Measurements from ENCODE around the gene PCP2.

The PCP2 gene

DNA sequence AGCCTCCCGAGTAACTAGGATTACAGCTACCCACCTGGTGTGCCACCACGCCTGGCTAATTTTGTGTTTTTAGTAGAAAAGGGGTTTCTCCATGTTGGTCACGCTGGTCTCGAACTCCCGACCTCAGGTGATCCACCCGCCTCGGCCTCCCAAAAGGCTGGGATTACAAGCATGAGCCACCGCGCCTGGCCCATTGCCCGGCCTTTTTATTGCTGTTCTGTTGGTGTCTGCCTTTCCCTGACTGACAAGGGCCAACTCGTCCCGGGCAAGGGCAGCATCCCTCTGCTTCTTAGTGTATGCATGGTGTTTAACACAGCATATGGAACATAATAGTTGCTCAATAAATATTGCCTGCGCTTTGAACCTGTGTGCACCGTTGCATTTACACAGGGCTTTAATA lies 29.1 kb upstream of the PCP2 start:
- FAIRE-seq: no peak
- DNase-seq (ENCODE audit: insufficient read length, low spot score): no peak
- TF ChIP-seq POU2F2 (IDR thresholded peaks at IDR 0.05; ENCODE audit: low read depth, low read length) (no peak), PAX5 (IDR thresholded peaks at IDR 0.05; ENCODE audit: insufficient read depth, low read length, severe bottlenecking) (no peak), POLR2A (IDR thresholded peaks at IDR 0.05; ENCODE audit: low read depth, low read length) (no peak), TAF1 (IDR thresholded peaks at IDR 0.05; ENCODE audit: low read depth, low read length) (no peak), SPI1 (IDR thresholded peaks at IDR 0.05; ENCODE audit: low read depth, low read length) (no peak), POLR2AphosphoS5 (IDR thresholded peaks at IDR 0.05; ENCODE audit: low read depth, low read length) (no peak)

DNA sequence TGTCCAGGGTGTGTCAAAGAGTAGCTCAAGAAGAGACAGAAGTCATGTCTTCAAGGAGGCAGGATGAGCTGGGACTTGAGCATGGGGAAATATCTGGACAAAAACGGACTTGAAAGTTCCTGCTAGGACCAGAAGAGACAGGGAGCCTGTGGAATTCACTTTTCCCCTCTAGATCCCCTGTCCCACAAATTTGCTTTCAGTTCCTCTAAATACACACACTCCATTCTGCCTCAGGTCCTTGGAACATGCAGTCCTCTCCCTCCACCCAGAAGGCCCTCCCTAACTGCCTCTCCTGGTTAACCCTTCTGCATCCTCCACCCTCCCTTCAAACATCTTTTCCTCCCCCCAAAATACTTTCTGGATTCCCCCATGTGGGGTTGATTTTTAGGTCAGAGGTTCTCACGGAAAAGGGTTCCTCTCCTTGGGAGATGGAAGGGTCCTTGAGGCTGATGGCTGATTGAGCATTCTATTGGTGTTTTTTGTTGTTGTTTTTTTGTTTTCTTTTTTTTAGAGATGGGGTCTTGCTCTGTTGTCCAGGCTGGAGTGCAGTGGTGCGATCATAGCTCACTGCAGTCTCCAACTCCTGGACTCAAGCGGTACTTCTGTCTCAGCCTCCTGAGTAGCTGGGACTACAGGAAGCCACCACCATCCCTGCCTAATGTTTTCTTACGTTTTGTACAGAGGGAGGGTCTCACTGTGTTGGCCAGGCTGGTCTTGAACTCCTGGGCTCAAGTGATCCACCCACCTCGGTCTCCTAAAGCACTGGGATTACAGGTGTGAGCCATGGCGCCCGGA lies 28.4 kb upstream of the PCP2 start:
- no peak for FAIRE-seq
- TF ChIP-seq SPI1 (IDR thresholded peaks at IDR 0.05; ENCODE audit: low read depth, low read length) (peak; percentile 56), POLR2A (IDR thresholded peaks at IDR 0.05; ENCODE audit: low read depth, low read length) (no peak)
- no peak for DNase-seq (ENCODE audit: insufficient read length, low spot score)

DNA sequence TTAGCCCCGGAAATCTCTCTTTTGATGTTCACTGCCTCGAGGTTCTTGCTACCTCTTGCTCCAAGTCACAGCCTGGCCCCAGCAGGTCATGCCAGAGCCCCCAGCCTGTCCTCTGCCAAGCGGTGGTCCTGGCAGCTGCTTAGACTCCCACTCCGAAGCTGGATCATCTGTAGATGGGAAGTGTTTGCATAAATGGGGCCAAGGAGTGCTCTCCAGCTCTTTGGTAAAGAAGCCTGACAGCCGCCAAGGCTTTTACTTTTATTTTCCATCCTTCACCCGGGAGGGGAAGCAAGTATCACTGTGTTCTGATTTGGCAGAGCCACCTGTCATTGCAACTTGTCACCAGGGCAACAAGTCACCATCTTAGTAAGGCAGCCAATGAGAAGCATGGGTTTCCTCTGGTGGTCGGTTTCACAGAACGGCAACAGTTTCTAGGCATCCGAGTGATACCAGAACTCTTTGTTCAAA lies 24.7 kb upstream of the PCP2 start:
- DNase-seq (ENCODE audit: insufficient read length, low spot score) (peak; percentile 92), FAIRE-seq (peak; percentile 90)
- no peak for TF ChIP-seq TAF1 (IDR thresholded peaks at IDR 0.05; ENCODE audit: low read depth, low read length)
- TF ChIP-seq SPI1 (IDR thresholded peaks at IDR 0.05; ENCODE audit: low read depth, low read length): no peak
- no peak for TF ChIP-seq PAX5 (IDR thresholded peaks at IDR 0.05; ENCODE audit: insufficient read depth, low read length, severe bottlenecking)
- TF ChIP-seq POU2F2 (IDR thresholded peaks at IDR 0.05; ENCODE audit: low read depth, low read length): no peak
- no peak for TF ChIP-seq POLR2A (IDR thresholded peaks at IDR 0.05; ENCODE audit: low read depth, low read length)
- TF ChIP-seq POLR2AphosphoS5 (IDR thresholded peaks at IDR 0.05; ENCODE audit: low read depth, low read length): no peak

DNA sequence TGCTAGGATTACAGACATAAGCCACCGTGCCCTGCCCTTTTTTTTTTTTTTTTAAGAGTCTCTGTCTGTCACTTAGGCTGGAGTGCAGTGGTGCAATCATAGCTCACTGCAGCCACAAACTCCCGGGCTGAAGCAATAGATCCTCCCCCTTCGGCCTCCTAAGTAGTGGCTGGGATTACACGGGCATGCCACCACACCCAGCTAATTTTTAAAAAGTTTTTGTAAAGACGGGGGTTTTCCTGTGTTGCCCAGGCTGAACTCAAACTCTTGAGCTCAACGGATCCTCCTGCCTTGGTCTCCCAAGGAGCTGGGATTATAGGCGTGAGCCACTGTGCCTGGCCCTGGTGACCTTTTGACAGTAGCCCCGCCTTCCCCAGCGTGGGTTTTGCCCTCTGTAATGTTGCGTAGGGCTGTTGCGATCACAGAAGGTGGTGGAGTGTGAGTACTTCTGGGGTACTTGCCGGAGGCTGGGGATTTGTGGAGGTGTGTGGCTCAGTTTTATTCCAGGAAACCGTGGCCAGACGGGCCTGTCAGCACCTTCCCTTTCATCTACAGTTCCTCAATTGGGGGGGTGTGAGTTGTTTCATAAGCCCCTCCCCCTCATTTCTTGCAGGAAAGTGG lies 23.7 kb upstream of the PCP2 start:
- DNase-seq (ENCODE audit: insufficient read length, low spot score) (no peak), FAIRE-seq (no peak)
- no peak for TF ChIP-seq POLR2A (IDR thresholded peaks at IDR 0.05; ENCODE audit: low read depth, low read length)
- TF ChIP-seq SPI1 (IDR thresholded peaks at IDR 0.05; ENCODE audit: low read depth, low read length): peak; percentile 45; the same call in 1 of the 2 replicates

DNA sequence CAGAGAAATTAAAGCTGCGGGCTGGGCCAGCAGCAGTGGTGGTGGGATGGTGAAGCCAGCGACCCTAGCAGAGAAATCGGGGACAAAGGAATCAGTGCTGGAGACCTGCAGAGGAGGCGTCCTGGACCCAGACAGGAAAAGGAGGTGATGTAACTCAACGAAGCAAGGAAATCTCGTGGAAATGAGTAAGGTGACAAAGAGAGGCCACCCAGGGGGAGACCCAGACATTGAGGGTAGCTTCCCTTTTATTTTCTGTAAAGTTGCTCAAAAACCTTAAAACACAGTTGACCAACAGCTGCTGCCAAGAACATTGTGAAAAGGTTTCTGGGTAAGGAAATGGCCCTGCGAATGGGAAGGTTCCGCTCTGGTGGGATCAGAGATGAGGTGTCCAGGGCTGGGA lies 22.1 kb upstream of the PCP2 start:
- DNase-seq (ENCODE audit: insufficient read length, low spot score) (no peak), FAIRE-seq (no peak)
- TF ChIP-seq TAF1 (IDR thresholded peaks at IDR 0.05; ENCODE audit: low read depth, low read length) (no peak), POLR2A (IDR thresholded peaks at IDR 0.05; ENCODE audit: low read depth, low read length) (no peak), SPI1 (IDR thresholded peaks at IDR 0.05; ENCODE audit: low read depth, low read length) (no peak), POLR2AphosphoS5 (IDR thresholded peaks at IDR 0.05; ENCODE audit: low read depth, low read length) (no peak), PAX5 (IDR thresholded peaks at IDR 0.05; ENCODE audit: insufficient read depth, low read length, severe bottlenecking) (no peak), POU2F2 (IDR thresholded peaks at IDR 0.05; ENCODE audit: low read depth, low read length) (no peak)

DNA sequence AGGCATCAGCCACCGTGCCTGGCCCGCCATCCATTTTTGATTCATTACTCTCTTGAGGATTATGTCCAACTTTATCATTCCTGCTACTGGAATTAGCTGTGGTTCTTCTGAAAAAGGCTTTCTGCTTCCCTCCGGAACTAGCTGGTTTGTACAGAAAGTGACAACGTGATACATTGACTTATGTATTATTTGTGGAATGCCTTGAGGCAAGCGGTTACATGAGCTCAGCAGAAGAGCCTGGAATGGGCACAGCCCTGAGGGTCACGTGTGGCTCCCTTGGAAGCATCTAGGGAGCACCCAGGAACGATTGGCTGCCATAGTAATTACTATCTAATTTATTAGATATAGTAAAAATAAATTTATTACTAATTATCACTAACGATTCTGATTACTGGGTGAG lies 20.9 kb upstream of the PCP2 start:
- FAIRE-seq (no peak), DNase-seq (ENCODE audit: insufficient read length, low spot score) (no peak)
- TF ChIP-seq POLR2A (IDR thresholded peaks at IDR 0.05; ENCODE audit: low read depth, low read length) (no peak), PAX5 (IDR thresholded peaks at IDR 0.05; ENCODE audit: insufficient read depth, low read length, severe bottlenecking) (no peak), TAF1 (IDR thresholded peaks at IDR 0.05; ENCODE audit: low read depth, low read length) (no peak), POU2F2 (IDR thresholded peaks at IDR 0.05; ENCODE audit: low read depth, low read length) (no peak), SPI1 (IDR thresholded peaks at IDR 0.05; ENCODE audit: low read depth, low read length) (no peak), POLR2AphosphoS5 (IDR thresholded peaks at IDR 0.05; ENCODE audit: low read depth, low read length) (no peak)

DNA sequence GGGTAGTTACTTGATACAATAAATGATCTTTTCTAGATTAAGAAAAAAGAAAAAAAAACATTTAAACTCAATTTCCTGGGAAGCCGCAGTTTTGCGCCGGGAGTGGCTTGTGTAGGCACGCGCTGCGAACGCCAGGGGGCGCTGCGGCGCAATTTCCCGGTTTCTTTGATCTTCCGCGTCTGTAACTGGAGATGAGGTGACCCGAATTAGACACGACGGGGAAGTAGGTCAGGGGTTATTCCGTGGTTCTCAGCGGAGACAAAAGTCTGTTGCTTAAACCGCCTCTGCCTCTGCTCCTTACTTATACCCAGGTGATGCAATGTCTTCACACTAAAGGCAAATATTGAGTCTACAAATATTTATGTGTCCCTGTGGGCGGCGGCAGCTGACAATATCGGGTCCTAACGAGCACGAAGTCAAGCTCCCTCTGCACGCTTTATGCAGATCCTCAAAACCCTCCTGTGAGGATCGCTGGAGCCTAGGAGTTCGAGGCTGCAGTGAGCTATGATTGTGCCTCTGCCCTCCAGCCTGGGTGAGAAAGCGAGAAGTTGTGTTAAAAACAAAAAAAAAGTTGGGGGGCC lies 18.6 kb upstream of the PCP2 start:
- FAIRE-seq: peak; percentile 64
- TF ChIP-seq SPI1 (IDR thresholded peaks at IDR 0.05; ENCODE audit: low read depth, low read length) (no peak), POU2F2 (IDR thresholded peaks at IDR 0.05; ENCODE audit: low read depth, low read length) (peak; percentile 41; the same call in 1 of the 2 replicates)
- peak; percentile 75 for DNase-seq (ENCODE audit: insufficient read length, low spot score)

DNA sequence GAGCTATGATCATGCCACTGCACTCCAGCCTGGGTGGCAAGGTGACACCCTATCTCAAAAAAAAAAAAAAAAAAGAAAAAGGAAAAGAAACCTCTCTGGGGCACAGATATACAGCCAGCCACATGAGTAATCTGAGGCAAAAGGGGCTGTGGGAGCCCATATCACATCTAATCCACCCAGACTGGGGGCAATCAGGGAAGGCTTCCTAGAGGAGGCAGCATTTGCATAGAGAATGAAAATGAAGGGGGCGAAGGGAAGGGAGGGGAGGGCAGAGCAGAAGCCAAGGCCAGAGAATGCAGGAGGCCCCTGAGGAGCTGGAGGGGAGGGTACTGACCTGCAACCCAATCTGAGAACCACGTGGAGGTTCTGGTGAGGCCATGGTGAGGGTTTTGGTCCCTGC lies 16.6 kb upstream of the PCP2 start:
- no peak for FAIRE-seq

DNA sequence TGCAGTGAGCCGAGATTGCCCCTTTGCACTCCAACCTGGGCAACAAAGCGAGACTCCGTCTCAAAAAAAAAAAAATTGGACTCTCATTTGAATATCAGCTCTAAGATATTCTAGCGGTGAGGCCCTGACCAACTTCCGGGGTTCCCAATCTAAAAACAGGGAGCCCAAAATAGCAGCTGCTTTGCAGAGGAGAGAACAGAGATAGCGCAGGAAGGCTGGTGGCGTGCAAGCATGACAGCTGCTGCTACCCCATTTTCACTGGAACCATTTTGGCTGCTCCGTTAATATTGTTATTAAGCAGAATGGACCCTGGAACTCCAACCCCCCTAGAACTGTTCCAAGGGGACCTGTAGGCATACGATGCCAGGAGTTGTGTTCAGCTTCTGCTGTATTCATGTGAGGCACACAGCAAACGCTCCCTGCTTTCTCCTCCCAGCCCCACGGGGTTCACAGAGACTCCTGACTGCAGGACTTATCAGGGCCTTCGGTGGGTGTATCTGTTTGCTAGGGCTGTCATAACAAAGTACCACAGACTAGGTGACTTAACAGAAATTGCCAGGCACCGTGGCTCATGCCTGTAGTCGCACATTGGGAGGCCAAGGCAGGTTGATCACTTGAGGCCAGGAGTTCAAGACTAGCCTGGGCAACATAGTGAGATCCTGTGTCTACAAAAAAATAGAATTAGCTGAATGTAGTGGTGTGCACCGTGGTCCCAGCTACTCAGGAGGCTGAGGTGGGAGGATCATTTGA lies 14.9 kb upstream of the PCP2 start:
- DNase-seq (ENCODE audit: insufficient read length, low spot score): no peak
- FAIRE-seq: no peak
- TF ChIP-seq PAX5 (IDR thresholded peaks at IDR 0.05; ENCODE audit: insufficient read depth, low read length, severe bottlenecking): no peak
- no peak for TF ChIP-seq SPI1 (IDR thresholded peaks at IDR 0.05; ENCODE audit: low read depth, low read length)
- peak; percentile 29; the same call in 1 of the 2 replicates for TF ChIP-seq POLR2AphosphoS5 (IDR thresholded peaks at IDR 0.05; ENCODE audit: low read depth, low read length)

More for the DNA sequence above, 16.6 kb upstream of the PCP2 start:
- DNase-seq (ENCODE audit: insufficient read length, low spot score): no peak
- no peak for TF ChIP-seq SPI1 (IDR thresholded peaks at IDR 0.05; ENCODE audit: low read depth, low read length)
- no peak for TF ChIP-seq PAX5 (IDR thresholded peaks at IDR 0.05; ENCODE audit: insufficient read depth, low read length, severe bottlenecking)
- TF ChIP-seq TAF1 (IDR thresholded peaks at IDR 0.05; ENCODE audit: low read depth, low read length): no peak
- no peak for TF ChIP-seq POLR2A (IDR thresholded peaks at IDR 0.05; ENCODE audit: low read depth, low read length)
- TF ChIP-seq POLR2AphosphoS5 (IDR thresholded peaks at IDR 0.05; ENCODE audit: low read depth, low read length): no peak
- no peak for TF ChIP-seq POU2F2 (IDR thresholded peaks at IDR 0.05; ENCODE audit: low read depth, low read length)

Data from GM12891 (cell line).